Body of pancreas (tissue), 4 donors: Measurements from ENCODE around the gene COQ6.

Experiments used
- POLR2A ChIP-seq, 3 donors: fragments of 450-650 bp; IDR thresholded peaks; one replicate each; pipeline ENCODE4 v1.6.1; 2016; ENCODE audit warnings: antibody characterized with exemption in 3 of 3, mild to moderate bottlenecking in 2 of 3
- TF ChIP-seq, protein P1 (sequence below), 7 experiments: fragments of 450-650 bp in 4 of 7; fragments of 200-600 bp in 3 of 7; sonication (generic) in 3 of 7; IDR thresholded peaks; one replicate each; pipeline ENCODE4 v1.5.1; 2016 to 2019; ENCODE audit warnings: antibody characterized with exemption in 7 of 7

DNA sequence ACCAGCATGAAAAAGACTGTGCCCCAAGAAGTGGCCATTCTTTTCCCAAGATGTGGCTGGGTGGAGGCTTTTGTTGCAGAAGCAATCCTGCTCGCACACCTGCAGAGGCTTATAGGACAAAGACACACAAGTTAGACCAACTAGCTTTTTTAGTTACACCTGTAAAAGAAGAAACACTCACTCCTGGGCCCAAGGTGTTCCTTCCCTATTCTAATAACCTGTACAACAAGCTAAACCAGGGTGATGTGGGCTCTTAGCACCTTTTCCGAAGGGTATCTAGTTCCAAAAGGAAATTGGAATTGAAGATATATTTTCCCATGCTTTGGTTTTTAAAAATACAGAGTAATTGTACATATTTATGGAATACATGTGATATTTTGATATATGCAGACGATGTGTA is 38.0 kb downstream of the COQ6 start:
- TF ChIP-seq POLR2A (IDR thresholded peaks at IDR 0.05), result no peak
- TF ChIP-seq, protein P1, sequence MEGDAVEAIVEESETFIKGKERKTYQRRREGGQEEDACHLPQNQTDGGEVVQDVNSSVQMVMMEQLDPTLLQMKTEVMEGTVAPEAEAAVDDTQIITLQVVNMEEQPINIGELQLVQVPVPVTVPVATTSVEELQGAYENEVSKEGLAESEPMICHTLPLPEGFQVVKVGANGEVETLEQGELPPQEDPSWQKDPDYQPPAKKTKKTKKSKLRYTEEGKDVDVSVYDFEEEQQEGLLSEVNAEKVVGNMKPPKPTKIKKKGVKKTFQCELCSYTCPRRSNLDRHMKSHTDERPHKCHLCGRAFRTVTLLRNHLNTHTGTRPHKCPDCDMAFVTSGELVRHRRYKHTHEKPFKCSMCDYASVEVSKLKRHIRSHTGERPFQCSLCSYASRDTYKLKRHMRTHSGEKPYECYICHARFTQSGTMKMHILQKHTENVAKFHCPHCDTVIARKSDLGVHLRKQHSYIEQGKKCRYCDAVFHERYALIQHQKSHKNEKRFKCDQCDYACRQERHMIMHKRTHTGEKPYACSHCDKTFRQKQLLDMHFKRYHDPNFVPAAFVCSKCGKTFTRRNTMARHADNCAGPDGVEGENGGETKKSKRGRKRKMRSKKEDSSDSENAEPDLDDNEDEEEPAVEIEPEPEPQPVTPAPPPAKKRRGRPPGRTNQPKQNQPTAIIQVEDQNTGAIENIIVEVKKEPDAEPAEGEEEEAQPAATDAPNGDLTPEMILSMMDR (IDR thresholded peaks at IDR 0.05), result no peak
